Activated CD8-positive, alpha-beta T cell treated with anti-CD3 and anti-CD28 coated beads for 36 hours (primary cell): ENCODE results near the gene GFPT2. TPM values are rescaled to one million over a fixed set of nuclear protein-coding genes. Genes with fewer than 3 reads are reported as not detected.

ENCODE experiments used
- ATAC-seq: fragments of 200-7000 bp; cut with Tn5 transposase; one replicate; pipeline ENCODE4 v1.10.0; 2021; ENCODE audit warnings: mild to moderate bottlenecking, moderate library complexity
- CTCF ChIA-PET: fragments of 350-600 bp; sonication (Branson Sonifier 250); formaldehyde crosslinking; loops from one replicate; lab custom pipeline; 2021; ENCODE audit warnings: antibody characterized with exemption; lab: Charles Lee
- POLR2A ChIA-PET: fragments of 350-600 bp; sonication (Branson Sonifier 250); formaldehyde crosslinking; loops from one replicate; lab custom pipeline; 2021; ENCODE audit warnings: antibody characterized with exemption; lab: Charles Lee
- DNase-seq: peaks from one replicate; pipeline ENCODE4 v3.0.0-alpha.2; 2020
- H3K27ac Mint-ChIP-seq: one replicate; pipeline ENCODE4 v1.8.0; 2021; ENCODE audit warnings: mild to moderate bottlenecking, mixed read lengths
- H3K27me3 Mint-ChIP-seq: one replicate; pipeline ENCODE4 v1.8.0; 2021; ENCODE audit warnings: mixed read lengths
- H3K36me3 Mint-ChIP-seq: one replicate; pipeline ENCODE4 v1.8.0; 2021; ENCODE audit warnings: low read depth, mixed read lengths
- H3K4me1 Mint-ChIP-seq: one replicate; pipeline ENCODE4 v1.8.0; 2021; ENCODE audit warnings: low read depth, mixed read lengths
- H3K4me3 Mint-ChIP-seq: one replicate; pipeline ENCODE4 v1.8.0; 2021; ENCODE audit warnings: mild to moderate bottlenecking, moderate library complexity, mixed read lengths
- H3K9me3 Mint-ChIP-seq: one replicate; pipeline ENCODE4 v1.8.0; 2021; ENCODE audit warnings: mixed read lengths
- CTCF ChIP-seq: fragments of 200-600 bp; IDR thresholded peaks from one replicate; pipeline ENCODE4 v1.8.0; 2022; ENCODE audit warnings: antibody characterized with exemption, mild to moderate bottlenecking
- intact Hi-C: fragments of 100-400 bp; cut with micrococcal nuclease; formaldehyde crosslinking; loops from one replicate; pipeline ENCODE4 v1.10.0; 2022
- total RNA-seq, 2 experiments: library from RNA; stranded (reverse); gene quantifications; one replicate each; pipeline ENCODE4 v1.2.3, GENCODE V29; 2021

Gene GFPT2
- total RNA-seq, 2 experiments from 2014 or later = not detected

- CTCF ChIA-PET = no interaction called here
- Mint-ChIP-seq H3K4me1 (peaks cover 16% of the 10 kb centered on the region), H3K4me3 (no peak overlapping the region), H3K27me3 (no peaks in the 10 kb centered on the region), H3K9me3 (no peaks in the 10 kb centered on the region), H3K27ac (no peak overlapping the region), H3K36me3 (peaks cover 31% of the 10 kb centered on the region)
- POLR2A ChIA-PET = no interaction called here
- TF ChIP-seq CTCF = no peak
- DNase-seq (no peak), ATAC-seq (no peak)
- intact Hi-C loops = no loop called here
Measured at GRCh38 chr5:180287868-180288267, 65.3 kb downstream of the GFPT2 start.

- no peaks in the 10 kb centered on the region for H3K27me3 Mint-ChIP-seq
- H3K4me1 Mint-ChIP-seq = peaks cover 16% of the 10 kb centered on the region
- ATAC-seq (no peak), DNase-seq (no peak)
- no peak overlapping the region for H3K27ac Mint-ChIP-seq
- H3K36me3 Mint-ChIP-seq = peaks cover 35% of the 10 kb centered on the region
- ChIA-PET CTCF (no interaction called here), POLR2A (no interaction called here)
- intact Hi-C loops = no loop called here
- no peak overlapping the region for H3K4me3 Mint-ChIP-seq
- H3K9me3 Mint-ChIP-seq = no peaks in the 10 kb centered on the region
- no peak for TF ChIP-seq CTCF
Measured at GRCh38 chr5:180287404-180287803, 65.7 kb downstream of the GFPT2 start.

GRCh38 chr5:180284149-180284548 is 69.0 kb downstream of the GFPT2 start:
- Mint-ChIP-seq H3K9me3 (peaks cover 6% of the 10 kb centered on the region), H3K27me3 (no peaks in the 10 kb centered on the region), H3K36me3 (peaks cover 65% of the 10 kb centered on the region), H3K27ac (no peak overlapping the region), H3K4me1 (peaks cover 2% of the 10 kb centered on the region), H3K4me3 (no peak overlapping the region)
- no peak for ATAC-seq
- no peak for DNase-seq
- ChIA-PET CTCF (interaction anchor here (1.0 to 1.9 kb wide), 2 partner anchors 9 to 10 kb away, joined by 3 to 4 read pairs; no protein-coding TSS in a partner anchor), POLR2A (interaction anchor here (1.0 kb wide), 1 partner anchor 21 kb away, joined by 3 read pairs; no protein-coding TSS in a partner anchor)
- intact Hi-C loops = no loop called here
- TF ChIP-seq CTCF = no peak

- no peak for ATAC-seq
- TF ChIP-seq CTCF = no peak
- Mint-ChIP-seq H3K27ac (no peak overlapping the region), H3K27me3 (no peaks in the 10 kb centered on the region), H3K4me1 (peaks cover 2% of the 10 kb centered on the region), H3K4me3 (no peak overlapping the region), H3K9me3 (peaks cover 7% of the 10 kb centered on the region), H3K36me3 (peaks cover 71% of the 10 kb centered on the region)
- no peak for DNase-seq
- ChIA-PET POLR2A (interaction anchor here (0.7 kb wide), 1 partner anchor 339 kb away, joined by 3 read pairs; no protein-coding TSS in a partner anchor), CTCF (interaction anchor here (1.0 kb wide), 1 partner anchor 10 kb away, joined by 3 read pairs; no protein-coding TSS in a partner anchor)
- intact Hi-C loops = no loop called here
Measured at GRCh38 chr5:180283026-180283615, 70.0 kb downstream of the GFPT2 start.

GRCh38 chr5:180282281-180282680 is 70.9 kb downstream of the GFPT2 start:
- intact Hi-C loops = no loop called here
- Mint-ChIP-seq H3K4me3 (no peak overlapping the region), H3K9me3 (peaks cover 9% of the 10 kb centered on the region), H3K27me3 (no peaks in the 10 kb centered on the region), H3K27ac (no peak overlapping the region), H3K36me3 (peaks cover 80% of the 10 kb centered on the region), H3K4me1 (no peaks in the 10 kb centered on the region)
- POLR2A ChIA-PET = no interaction called here
- TF ChIP-seq CTCF = no peak
- no peak for ATAC-seq
- no peak for DNase-seq
- CTCF ChIA-PET = interaction anchor here (0.8 to 3.6 kb wide), 4 partner anchors 9 to 46 kb away, joined by 3 to 13 read pairs (median 5); no protein-coding TSS in a partner anchor
